Epithelial cell of esophagus (primary cell): ENCODE measurements around the gene ALK.

ENCODE experiments used
- DNase-seq: peaks from one replicate; pipeline ENCODE4 v3.0.0; 2010; ENCODE audit warnings: low read depth
- H3K4me3 ChIP-seq: 2 replicates; pipeline ENCODE4 v1.5.1; 2011; ENCODE audit warnings: mild to moderate bottlenecking, low read length, control low read depth
- CTCF ChIP-seq: IDR thresholded peaks from 2 replicates; pipeline ENCODE4 v1.5.1; 2011; ENCODE audit warnings: low read depth, mild to moderate bottlenecking, low read length, control low read depth, inconsistent platforms; ENCODE audit not compliant: insufficient read depth; ENCODE audit errors: missing control alignments

ALK gene

GRCh38 chr2:29443627-29444026 lies 477.8 kb downstream of the ALK start:
- no peak overlapping the region for H3K4me3 ChIP-seq
- TF ChIP-seq CTCF = no peak
- peak; percentile 92 for DNase-seq

- H3K4me3 ChIP-seq = no peak overlapping the region
- TF ChIP-seq CTCF = no peak
- DNase-seq = no peak
Measured at GRCh38 chr2:29443151-29443550, 478.2 kb downstream of the ALK start.

GRCh38 chr2:29440921-29441623 lies 480.3 kb downstream of the ALK start:
- no peak overlapping the region for H3K4me3 ChIP-seq
- no peak for DNase-seq
- no peak for TF ChIP-seq CTCF

GRCh38 chr2:29433920-29434319 lies 487.5 kb downstream of the ALK start:
- no peak overlapping the region for H3K4me3 ChIP-seq
- TF ChIP-seq CTCF = no peak
- DNase-seq = no peak

- H3K4me3 ChIP-seq = no peak overlapping the region
- TF ChIP-seq CTCF = no peak
- DNase-seq = no peak
Measured at GRCh38 chr2:29433128-29433527, 488.3 kb downstream of the ALK start.

- no peak for TF ChIP-seq CTCF
- DNase-seq = no peak
- H3K4me3 ChIP-seq = no peak overlapping the region
Measured at GRCh38 chr2:29431485-29431884, 489.9 kb downstream of the ALK start.
